GM23338 (cell line): Measurements from ENCODE around the gene SNRNP200.

ENCODE experiments used
- CTCF ChIP-seq, 2 experiments: fragments of 200-600 bp in 1 of 2; sonication (generic) in 1 of 2; conservative IDR thresholded peaks; 2 replicates each; pipeline versions ENCODE4 v1.5.1 to v1.6.1; 2016 to 2017; ENCODE audit warnings: antibody characterized with exemption in 2 of 2, low read depth in 2 of 2, mild to moderate bottlenecking in 2 of 2, moderate library complexity in 1 of 2
- EZH2 ChIP-seq: fragments of 200-600 bp; sonication (generic); IDR thresholded peaks from one replicate; pipeline ENCODE4 v1.8.0; 2017; ENCODE audit warnings: antibody characterized with exemption, mild to moderate bottlenecking, low read depth; ENCODE audit not compliant: unreplicated experiment
- EZH2phosphoT487 ChIP-seq: fragments of 200-600 bp; sonication (generic); IDR thresholded peaks from one replicate; pipeline ENCODE4 v1.8.1; 2018; ENCODE audit warnings: antibody characterized with exemption; ENCODE audit not compliant: unreplicated experiment
- JUNB ChIP-seq: IDR thresholded peaks from one replicate; pipeline ENCODE4 v1.6.1; 2016; ENCODE audit warnings: antibody characterized with exemption; ENCODE audit not compliant: unreplicated experiment
- REST ChIP-seq: IDR thresholded peaks from one replicate; pipeline ENCODE4 v1.6.1; 2018; ENCODE audit warnings: antibody characterized with exemption; ENCODE audit not compliant: unreplicated experiment
- ZNF114 ChIP-seq: fragments of 250-450 bp; sonication (Bioruptor Pico); IDR thresholded peaks from 2 replicates; pipeline ENCODE4 v1.5.0; 2020; ENCODE audit warnings: mild to moderate bottlenecking, moderate library complexity

GRCh38 chr2:96254571-96254970 is 50.8 kb downstream of the SNRNP200 start:
- TF ChIP-seq EZH2phosphoT487 (no peak), CTCF (conservative IDR thresholded peaks at IDR 0.05; ENCODE audit: low read depth in 2 of 2) (no peak), EZH2 (no peak), REST (no peak), ZNF114 (CRISPR knock-in tag) (no peak), JUNB (no peak)
